GM19193 (cell line): Measurements from ENCODE around the gene COX7A1.

ENCODE experiments used
- POLR2A ChIP-seq: IDR thresholded peaks from 4 replicates; pipeline ENCODE4 v1.6.1; 2011; ENCODE audit not compliant: insufficient read depth, insufficient read length; ENCODE audit errors: extremely low read depth

COX7A1 gene

GRCh38 chr19:36101550-36102327, 50.5 kb downstream of the COX7A1 start:
- no peak for TF ChIP-seq POLR2A
